RWPE1 (cell line): ENCODE data around the gene ADAMTS17.

Experiments
- CTCF ChIA-PET: fragments of 350-600 bp; sonication (Branson Sonifier 250); formaldehyde crosslinking; extraction: SDS; loops from one replicate; lab custom pipeline; 2021; lab: Yijun Ruan, JAX
- POLR2A ChIA-PET: fragments of 400-600 bp; formaldehyde crosslinking; extraction: SDS; loops from one replicate; lab custom pipeline; 2020; ENCODE audit warnings: antibody characterized with exemption; ENCODE audit not compliant: low non-redundant PET; lab: Yijun Ruan, JAX
- DNase-seq: peaks from one replicate; pipeline ENCODE4 v3.0.0; 2012; ENCODE audit warnings: low spot score
- H3K27ac ChIP-seq: fragments of 450-650 bp; 2 replicates; pipeline ENCODE4 v1.5.1; 2017
- TF ChIP-seq, protein P1 (sequence below): fragments of 450-650 bp; conservative IDR thresholded peaks from 2 replicates; pipeline ENCODE4 v1.5.1; 2017; ENCODE audit warnings: low read depth, mild to moderate bottlenecking

Gene ADAMTS17

DNA sequence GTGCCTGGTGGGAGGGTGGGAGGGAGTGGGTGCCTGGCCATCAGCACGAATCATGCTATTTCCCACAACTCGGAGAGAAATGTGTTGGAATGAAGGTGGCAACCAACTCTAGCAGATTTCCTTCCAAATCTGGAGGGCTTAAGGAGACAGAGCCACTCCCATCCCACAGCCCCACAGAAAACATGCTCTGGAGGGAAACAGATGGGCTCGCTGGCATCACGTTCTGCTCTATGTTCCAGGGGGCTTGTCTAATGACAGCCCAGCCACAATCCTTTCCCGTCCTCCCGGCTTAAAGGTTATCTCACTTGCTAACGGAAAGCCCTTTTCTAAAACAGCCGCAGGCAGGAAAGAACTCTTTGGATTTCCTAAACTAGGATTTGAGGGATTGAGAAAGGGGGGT is 65.3 kb downstream of the ADAMTS17 start:
- ChIA-PET POLR2A (no interaction called here), CTCF (no interaction called here)
- DNase-seq = no peak
- H3K27ac ChIP-seq = no peak overlapping the region
- TF ChIP-seq, protein P1, sequence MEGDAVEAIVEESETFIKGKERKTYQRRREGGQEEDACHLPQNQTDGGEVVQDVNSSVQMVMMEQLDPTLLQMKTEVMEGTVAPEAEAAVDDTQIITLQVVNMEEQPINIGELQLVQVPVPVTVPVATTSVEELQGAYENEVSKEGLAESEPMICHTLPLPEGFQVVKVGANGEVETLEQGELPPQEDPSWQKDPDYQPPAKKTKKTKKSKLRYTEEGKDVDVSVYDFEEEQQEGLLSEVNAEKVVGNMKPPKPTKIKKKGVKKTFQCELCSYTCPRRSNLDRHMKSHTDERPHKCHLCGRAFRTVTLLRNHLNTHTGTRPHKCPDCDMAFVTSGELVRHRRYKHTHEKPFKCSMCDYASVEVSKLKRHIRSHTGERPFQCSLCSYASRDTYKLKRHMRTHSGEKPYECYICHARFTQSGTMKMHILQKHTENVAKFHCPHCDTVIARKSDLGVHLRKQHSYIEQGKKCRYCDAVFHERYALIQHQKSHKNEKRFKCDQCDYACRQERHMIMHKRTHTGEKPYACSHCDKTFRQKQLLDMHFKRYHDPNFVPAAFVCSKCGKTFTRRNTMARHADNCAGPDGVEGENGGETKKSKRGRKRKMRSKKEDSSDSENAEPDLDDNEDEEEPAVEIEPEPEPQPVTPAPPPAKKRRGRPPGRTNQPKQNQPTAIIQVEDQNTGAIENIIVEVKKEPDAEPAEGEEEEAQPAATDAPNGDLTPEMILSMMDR = no peak

DNA sequence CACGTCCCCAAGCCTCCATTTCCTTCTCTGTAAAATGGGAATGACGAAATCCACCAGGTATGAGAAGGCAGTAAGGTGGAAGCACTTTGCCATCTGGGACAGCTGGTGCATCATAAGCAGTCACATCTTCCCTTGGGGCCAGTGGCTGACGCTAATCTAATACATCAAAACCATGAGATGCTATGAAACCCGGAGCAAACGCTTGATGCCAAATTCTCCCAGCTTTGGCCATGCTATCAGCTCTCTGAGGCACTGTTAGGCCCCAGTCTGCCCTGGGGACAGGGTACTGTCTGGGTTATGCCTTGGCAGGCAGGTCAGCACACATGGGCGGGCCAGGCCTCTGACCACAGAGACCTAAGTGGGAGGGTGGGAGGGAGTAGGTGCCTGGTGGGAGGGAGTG is 66.1 kb downstream of the ADAMTS17 start:
- TF ChIP-seq, protein P1 = no peak
- no peak for DNase-seq
- ChIA-PET CTCF (no interaction called here), POLR2A (no interaction called here)
- no peak overlapping the region for H3K27ac ChIP-seq

DNA sequence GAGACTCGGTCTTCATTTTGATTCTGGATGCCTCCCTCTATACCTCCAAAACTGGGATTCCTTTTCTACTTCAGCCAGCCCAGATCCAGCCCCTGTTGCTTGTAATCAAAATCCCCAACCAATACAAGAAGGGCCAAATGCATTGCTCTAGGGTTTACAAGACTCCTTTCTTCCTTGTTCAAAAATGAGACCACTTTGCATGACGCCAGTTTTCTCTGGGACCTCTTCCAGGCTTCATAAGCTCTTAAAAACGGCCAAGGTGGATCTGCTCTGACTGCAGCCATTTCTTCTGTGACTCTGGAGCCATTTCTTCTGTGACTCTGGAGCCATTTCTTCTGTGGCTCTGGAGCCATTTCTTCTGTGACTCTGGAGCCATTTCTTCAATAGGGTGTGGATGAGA is 71.9 kb downstream of the ADAMTS17 start:
- ChIA-PET POLR2A (no interaction called here), CTCF (no interaction called here)
- TF ChIP-seq, protein P1 = no peak
- no peak overlapping the region for H3K27ac ChIP-seq
- no peak for DNase-seq

DNA sequence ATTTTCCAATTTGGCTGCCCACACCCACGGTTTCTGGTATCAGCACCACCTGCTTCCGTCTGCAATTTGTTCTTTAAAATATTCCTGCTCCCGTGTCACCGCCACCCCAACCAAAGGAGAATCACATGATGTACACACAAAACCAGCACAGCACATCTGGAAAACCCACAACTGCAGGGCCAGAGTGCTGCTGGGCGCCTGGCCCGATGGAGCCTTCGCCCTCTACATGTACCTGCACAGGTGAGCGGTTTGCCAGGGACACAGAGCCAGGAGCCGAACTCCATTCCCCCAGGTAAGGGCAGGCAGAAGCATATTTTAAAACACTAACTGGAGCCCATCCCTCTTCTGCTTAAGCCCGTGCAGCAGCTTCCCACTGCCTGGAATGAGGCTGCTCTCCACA is 75.6 kb downstream of the ADAMTS17 start:
- ChIA-PET CTCF (no interaction called here), POLR2A (no interaction called here)
- no peak overlapping the region for H3K27ac ChIP-seq
- DNase-seq = no peak
- TF ChIP-seq, protein P1 = no peak

DNA sequence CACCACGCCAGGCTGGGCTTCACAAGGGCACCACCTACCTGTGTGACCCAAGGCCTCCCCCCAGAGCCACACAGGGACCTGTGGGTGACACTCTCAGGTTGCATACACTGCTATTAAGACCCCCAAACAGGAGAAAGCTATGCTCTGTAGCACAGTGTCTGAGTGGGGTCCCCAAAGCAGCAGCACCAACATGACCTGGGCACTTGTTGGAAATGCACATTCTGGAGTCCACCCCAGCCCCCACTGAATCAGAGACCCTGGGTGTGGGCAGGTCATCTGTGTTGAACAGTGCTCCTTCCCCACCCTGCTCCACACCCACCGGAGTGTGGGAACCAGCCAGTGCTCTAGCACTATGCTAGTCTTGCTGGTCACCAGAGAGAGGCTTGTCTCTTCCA is 76.1 kb downstream of the ADAMTS17 start:
- CTCF ChIA-PET = interaction anchor here (0.7 kb wide), 1 partner anchor 268 kb away, joined by 3 read pairs; no protein-coding TSS in a partner anchor
- TF ChIP-seq, protein P1 = no peak
- POLR2A ChIA-PET = no interaction called here
- no peak overlapping the region for H3K27ac ChIP-seq
- DNase-seq = no peak

DNA sequence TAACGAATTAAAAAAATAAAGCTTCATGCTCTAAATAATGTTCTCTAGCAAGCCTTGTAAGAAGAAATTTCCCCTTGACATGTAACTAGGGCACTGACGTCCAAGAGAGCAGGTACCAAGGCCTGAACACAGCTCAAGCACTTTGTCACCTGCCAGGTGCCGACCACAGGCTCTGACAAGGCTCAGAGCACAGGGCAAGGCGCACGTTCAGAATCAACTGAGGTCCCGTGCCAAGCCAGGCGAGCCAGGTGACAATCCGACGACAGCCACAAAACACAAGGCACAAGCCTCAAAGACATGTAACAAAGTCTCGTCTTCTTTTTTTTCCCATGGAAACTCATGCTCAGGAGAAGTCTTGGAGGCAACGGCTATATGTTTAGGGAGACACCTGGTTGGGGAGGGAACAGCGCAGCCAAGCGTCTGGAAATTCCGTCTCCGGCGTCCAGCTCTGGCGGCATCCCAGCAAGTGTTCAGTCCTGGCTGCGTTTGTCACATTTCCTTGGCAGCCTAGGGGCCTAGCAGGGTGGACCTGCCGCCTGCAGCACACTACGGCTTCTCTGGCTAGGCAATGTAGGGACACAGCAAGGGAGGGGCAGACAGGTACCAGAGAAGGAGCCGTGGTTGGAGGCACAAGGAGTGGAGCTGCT is 76.7 kb downstream of the ADAMTS17 start:
- no peak overlapping the region for H3K27ac ChIP-seq
- DNase-seq = no peak
- ChIA-PET POLR2A (no interaction called here), CTCF (interaction anchor here (0.7 kb wide), 1 partner anchor 267 kb away, joined by 3 read pairs; no protein-coding TSS in a partner anchor)
- TF ChIP-seq, protein P1 = no peak
